ENCODE measurements around the gene ZNF69.
"Not testable (repeated sequence)": the region's sequence is repeated elsewhere in the genome, so short reads cannot be mapped to it uniquely, and the experiment has no call there.

Gene ZNF69

DNA sequence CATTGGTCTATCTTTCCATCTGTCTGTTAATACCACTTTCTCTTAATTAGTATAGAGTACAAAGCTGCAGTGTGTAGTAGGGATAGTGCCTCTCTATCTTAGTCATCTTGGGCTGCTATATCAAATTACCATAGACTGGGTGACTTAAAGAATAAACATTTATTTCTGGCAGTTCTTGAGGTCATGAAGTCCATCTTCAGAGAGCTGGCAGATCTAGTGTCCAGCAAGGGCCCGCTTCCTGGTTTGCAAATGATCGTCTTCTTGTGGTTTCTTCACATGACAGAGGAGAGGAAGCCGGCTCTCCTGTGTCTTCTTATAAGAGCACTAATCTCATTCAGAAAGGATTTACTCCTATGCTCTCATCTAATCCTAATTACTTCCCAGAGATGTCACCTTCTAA lies 43.5 kb downstream of the ZNF69 start:
- no peak for TF ChIP-seq CTCF (IDR thresholded peaks at IDR 0.05; ENCODE audit: borderline replicate concordance, control extremely low read depth, extremely low read depth, insufficient read depth, missing control alignments)
- in situ Hi-C loops (cut with MboI; ENCODE audit: low sequenced_read_pairs, unreplicated experiment), result no loop called here
- DNase-seq (ENCODE audit: low spot score), result no peak

- in situ Hi-C loops (cut with MboI; ENCODE audit: low sequenced_read_pairs, unreplicated experiment), result no loop called here
- TF ChIP-seq CTCF (IDR thresholded peaks at IDR 0.05; ENCODE audit: borderline replicate concordance, control extremely low read depth, extremely low read depth, insufficient read depth, missing control alignments), result no peak
- no peak for DNase-seq (ENCODE audit: low spot score)
Observed at GRCh38 chr19:11931513-11931912, 43.9 kb downstream of the ZNF69 start.

GRCh38 chr19:11935829-11936228 lies 48.2 kb downstream of the ZNF69 start:
- DNase-seq (ENCODE audit: low spot score); in situ Hi-C loops (cut with MboI; ENCODE audit: low sequenced_read_pairs, unreplicated experiment): not testable (repeated sequence)

DNA sequence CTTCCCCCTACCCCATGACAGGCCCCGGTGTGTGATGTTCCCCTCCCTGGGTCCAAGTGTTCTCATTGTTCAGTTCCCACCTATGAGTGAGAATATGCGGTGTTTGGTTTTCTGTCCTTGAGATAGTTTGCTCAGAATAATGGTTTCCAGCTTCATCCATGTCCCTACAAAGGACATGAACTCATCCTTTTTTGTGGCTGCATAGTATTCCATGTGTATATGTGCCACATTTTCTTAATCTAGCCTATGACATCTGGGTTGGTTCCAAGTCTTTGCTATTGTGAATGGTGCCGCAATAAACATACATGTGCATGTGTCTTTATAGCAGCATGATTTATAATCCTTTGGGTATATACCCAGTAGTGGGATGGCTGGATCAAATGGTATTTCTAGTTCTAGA lies 50.8 kb downstream of the ZNF69 start:
- in situ Hi-C loops (cut with MboI; ENCODE audit: low sequenced_read_pairs, unreplicated experiment); DNase-seq (ENCODE audit: low spot score): not testable (repeated sequence)

- in situ Hi-C loops (cut with MboI; ENCODE audit: low sequenced_read_pairs, unreplicated experiment); DNase-seq (ENCODE audit: low spot score): not testable (repeated sequence)
Observed at GRCh38 chr19:11941361-11941887, 53.8 kb downstream of the ZNF69 start.

DNA sequence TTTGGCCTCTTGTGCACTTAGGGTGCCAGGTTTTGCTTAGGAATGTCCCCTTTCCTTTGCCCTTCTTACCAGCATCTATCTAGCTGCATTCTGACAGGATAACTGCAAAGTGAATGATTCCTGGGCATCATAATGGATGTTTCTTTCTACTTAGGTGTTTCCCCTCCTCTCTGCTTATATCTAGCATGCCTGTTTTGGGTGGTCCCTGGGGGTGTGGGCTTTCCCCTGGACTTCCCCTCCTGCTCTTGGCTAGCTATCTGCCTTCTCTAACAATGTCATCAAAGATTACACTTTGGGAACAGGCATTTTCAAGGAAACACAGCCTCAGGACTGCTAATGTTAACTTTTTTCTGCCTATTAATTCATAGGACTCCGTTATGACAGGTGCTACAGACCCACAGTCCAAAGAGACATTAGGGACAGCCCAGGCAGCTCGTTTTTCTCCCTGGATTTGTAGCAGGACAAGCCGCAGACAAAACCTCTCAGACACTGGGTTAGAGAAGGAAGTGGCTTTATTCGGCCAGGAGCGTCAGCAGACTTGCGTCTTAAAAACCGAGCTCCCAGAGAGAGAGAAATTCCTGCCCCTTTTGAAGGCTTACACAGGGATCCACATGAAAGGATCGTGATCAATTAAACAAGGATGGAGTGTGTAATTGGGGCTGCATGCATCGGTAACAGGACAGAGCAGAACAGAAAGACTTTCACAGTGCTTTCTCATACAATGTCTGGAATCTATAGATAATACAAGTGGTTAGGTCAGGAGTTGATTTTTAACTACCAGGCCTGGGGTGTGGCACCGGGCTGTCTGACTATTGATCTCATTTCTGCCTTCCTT lies 54.6 kb downstream of the ZNF69 start:
- no peak for TF ChIP-seq CTCF (IDR thresholded peaks at IDR 0.05; ENCODE audit: borderline replicate concordance, control extremely low read depth, extremely low read depth, insufficient read depth, missing control alignments)
- no peak for DNase-seq (ENCODE audit: low spot score)
- in situ Hi-C loops (cut with MboI; ENCODE audit: low sequenced_read_pairs, unreplicated experiment), result no loop called here

GRCh38 chr19:11942843-11943108 lies 55.2 kb downstream of the ZNF69 start:
- no peak for DNase-seq (ENCODE audit: low spot score)
- no peak for TF ChIP-seq CTCF (IDR thresholded peaks at IDR 0.05; ENCODE audit: borderline replicate concordance, control extremely low read depth, extremely low read depth, insufficient read depth, missing control alignments)
- in situ Hi-C loops (cut with MboI; ENCODE audit: low sequenced_read_pairs, unreplicated experiment), result no loop called here

DNA sequence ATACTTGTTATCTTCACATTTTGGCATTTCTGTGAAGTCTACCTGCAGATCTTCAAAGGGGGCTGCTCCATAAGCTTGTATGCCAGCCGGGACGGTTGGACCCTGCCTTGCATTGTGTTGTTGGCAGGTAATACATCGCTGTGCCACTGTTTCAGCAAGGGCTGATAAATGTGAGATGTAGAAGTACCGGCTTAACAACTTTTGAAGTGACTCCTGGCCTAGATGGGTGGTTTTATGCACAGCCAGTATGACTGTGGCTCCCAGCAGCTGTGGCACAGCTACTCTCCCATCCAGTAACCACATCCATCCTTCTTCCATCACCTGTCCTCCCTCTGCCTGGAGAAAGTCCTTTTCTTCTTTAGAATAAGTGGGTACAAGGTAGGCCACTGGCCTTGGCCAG lies 57.1 kb downstream of the ZNF69 start:
- no peak for DNase-seq (ENCODE audit: low spot score)
- in situ Hi-C loops (cut with MboI; ENCODE audit: low sequenced_read_pairs, unreplicated experiment), result no loop called here
- TF ChIP-seq CTCF (IDR thresholded peaks at IDR 0.05; ENCODE audit: borderline replicate concordance, control extremely low read depth, extremely low read depth, insufficient read depth, missing control alignments), result no peak

All from GM13976 (cell line).